Right kidney (tissue), 1 donor: ENCODE data around the gene SNTG2.
"Not testable (repeated sequence)": the region's sequence is repeated elsewhere in the genome, so short reads cannot be mapped to it uniquely, and the experiment has no call there.

Experiments
- DNase-seq: peaks from one replicate; pipeline ENCODE4 v3.0.0-alpha.2; 2016

SNTG2 gene

GRCh38 chr2:1378456-1379150 lies 428.0 kb downstream of the SNTG2 start:
- DNase-seq: no peak

- no peak for DNase-seq
Observed at GRCh38 chr2:1381644-1382043, 431.0 kb downstream of the SNTG2 start.

GRCh38 chr2:1387954-1388725 lies 437.5 kb downstream of the SNTG2 start:
- not testable (repeated sequence) for DNase-seq

- DNase-seq: not testable (repeated sequence)
Observed at GRCh38 chr2:1390118-1390517, 439.5 kb downstream of the SNTG2 start.

GRCh38 chr2:1393321-1393720 lies 442.7 kb downstream of the SNTG2 start:
- DNase-seq: no peak

- no peak for DNase-seq
Observed at GRCh38 chr2:1394709-1395408, 444.2 kb downstream of the SNTG2 start.

GRCh38 chr2:1397350-1397749 lies 446.7 kb downstream of the SNTG2 start:
- DNase-seq: no peak

GRCh38 chr2:1398191-1398590 lies 447.5 kb downstream of the SNTG2 start:
- DNase-seq: no peak

- no peak for DNase-seq
Observed at GRCh38 chr2:1400943-1401735, 450.5 kb downstream of the SNTG2 start.

- no peak for DNase-seq
Observed at GRCh38 chr2:1402064-1402463, 451.4 kb downstream of the SNTG2 start.

- no peak for DNase-seq
Observed at GRCh38 chr2:1403565-1403964, 452.9 kb downstream of the SNTG2 start.

GRCh38 chr2:1405124-1405523 lies 454.5 kb downstream of the SNTG2 start:
- no peak for DNase-seq

GRCh38 chr2:1405967-1406366 lies 455.3 kb downstream of the SNTG2 start:
- DNase-seq: no peak

- DNase-seq: no peak
Observed at GRCh38 chr2:1406434-1406833, 455.8 kb downstream of the SNTG2 start.

- DNase-seq: peak; percentile 20
Observed at GRCh38 chr2:1407950-1408675, 457.5 kb downstream of the SNTG2 start.

GRCh38 chr2:1413156-1413710 lies 462.6 kb downstream of the SNTG2 start, which contains the start of gene TPO:
TSS of gene TPO (plus strand) at chr2:1413463. CDS start at chr2:1414409, 946 bp downstream.
- DNase-seq: no peak

- DNase-seq: no peak
Observed at GRCh38 chr2:1414121-1414520, 463.5 kb downstream of the SNTG2 start.

GRCh38 chr2:1414901-1415300 lies 464.3 kb downstream of the SNTG2 start:
- not testable (repeated sequence) for DNase-seq

- no peak for DNase-seq
Observed at GRCh38 chr2:1415501-1415900, 464.9 kb downstream of the SNTG2 start.
